ENCODE results near the gene IGFLR1.
"Not testable (repeated sequence)": the region's sequence is repeated elsewhere in the genome, so short reads cannot be mapped to it uniquely, and the experiment has no call there.

IGFLR1 gene

DNA sequence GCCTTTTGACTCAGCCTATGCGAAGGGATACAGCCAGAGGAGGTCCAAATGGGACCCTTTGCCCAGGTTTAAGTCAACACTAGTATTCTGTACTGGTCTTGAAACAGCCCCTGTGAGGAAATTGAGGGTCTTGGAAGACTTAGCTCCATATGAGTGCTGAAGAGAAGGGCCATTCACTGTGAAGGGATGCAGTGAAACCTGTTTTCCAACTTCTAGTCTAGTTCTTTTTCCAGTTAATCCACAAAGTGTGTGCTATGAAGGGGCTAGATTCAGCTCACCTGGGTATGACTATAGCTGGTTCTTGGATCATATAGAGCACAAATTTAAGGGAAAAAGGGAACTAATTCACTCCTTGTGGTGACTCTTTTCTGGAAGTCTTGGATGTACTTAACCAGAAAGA lies 33.9 kb downstream of the IGFLR1 start:
- no peak for DNase-seq (ENCODE audit: low read depth in 3 of 3)

- DNase-seq (ENCODE audit: low read depth in 3 of 3) = no peak
These were observed 38.0 kb downstream of the IGFLR1 start, which contains the start of gene ZBTB32 for GRCh38 chr19:35704218-35704617. ZBTB32 (plus strand) TSS chr19:35704558; CDS start chr19:35714627, 10,069 bp downstream.

GRCh38 chr19:35703343-35703742 lies 38.9 kb downstream of the IGFLR1 start:
- no peak for DNase-seq (ENCODE audit: low read depth in 3 of 3)

DNA sequence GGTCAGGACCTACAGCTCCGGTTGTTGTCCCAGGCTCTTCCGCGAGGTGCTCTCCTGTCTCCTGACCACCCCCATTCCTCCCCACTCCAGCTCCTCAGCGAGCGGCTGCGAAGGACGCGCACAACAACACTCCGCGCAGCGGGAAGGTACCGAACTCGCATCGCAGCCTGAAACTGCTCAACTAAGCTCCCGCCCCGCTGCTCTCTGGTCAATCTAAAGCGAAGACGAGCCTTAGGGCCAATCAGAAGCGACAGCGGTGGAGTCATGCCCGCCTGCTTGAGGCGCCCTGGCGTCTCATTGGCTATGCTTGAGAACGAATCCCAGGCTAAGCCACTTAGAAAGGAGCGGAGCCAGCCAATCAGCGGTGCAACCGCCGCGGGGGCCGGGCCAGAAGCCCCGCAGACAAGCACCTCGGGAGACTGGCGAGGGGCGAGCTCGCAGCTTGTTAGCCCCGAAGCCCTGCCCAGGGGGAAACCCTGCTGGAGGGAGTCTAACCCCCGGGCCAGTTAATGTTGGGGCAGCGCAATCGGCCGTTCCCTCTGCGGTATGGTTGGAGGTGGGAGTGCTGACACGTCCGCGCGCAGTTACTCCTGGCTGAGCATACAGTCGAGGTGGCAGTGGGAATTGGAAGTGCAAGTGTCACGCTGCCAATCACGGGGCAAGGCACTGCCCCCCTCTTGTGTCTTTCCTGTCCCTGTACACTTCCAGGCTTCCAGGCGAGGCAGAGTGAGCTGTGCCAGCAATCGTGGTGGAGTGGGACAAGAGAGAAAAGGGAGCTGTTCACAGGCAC lies 39.8 kb downstream of the IGFLR1 start:
- peak; percentile 83 to 93 (median 89) for DNase-seq (ENCODE audit: low read depth in 3 of 3)

- no peak for DNase-seq (ENCODE audit: low read depth in 3 of 3)
These were observed 45.4 kb downstream of the IGFLR1 start for GRCh38 chr19:35696835-35697234.

DNA sequence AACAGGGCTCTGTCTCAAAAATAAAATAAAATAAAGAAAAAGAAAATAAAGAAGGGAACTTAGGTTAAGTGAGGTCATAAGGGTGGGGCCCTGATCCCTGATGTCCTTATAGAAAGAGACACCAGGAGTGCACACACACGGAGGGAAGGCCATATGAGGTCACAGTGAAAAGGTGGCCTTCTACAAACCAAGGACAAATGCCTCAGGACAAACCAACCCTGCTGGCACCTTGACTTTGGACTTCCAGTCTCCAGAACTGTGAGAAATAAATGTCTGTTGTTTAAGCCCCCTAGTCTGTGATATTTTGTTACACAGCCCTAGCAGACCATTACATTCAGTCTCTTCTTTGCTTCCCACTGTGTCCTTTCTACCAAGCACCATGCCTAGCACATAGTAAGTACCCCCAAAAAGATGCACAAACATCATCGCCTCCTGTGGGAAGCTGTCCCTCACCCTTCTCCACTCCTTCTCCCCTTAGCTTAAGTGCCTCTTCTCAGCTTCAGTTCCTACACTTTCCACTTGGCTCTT lies 46.3 kb downstream of the IGFLR1 start:
- DNase-seq (ENCODE audit: low read depth in 3 of 3) = no peak

DNA sequence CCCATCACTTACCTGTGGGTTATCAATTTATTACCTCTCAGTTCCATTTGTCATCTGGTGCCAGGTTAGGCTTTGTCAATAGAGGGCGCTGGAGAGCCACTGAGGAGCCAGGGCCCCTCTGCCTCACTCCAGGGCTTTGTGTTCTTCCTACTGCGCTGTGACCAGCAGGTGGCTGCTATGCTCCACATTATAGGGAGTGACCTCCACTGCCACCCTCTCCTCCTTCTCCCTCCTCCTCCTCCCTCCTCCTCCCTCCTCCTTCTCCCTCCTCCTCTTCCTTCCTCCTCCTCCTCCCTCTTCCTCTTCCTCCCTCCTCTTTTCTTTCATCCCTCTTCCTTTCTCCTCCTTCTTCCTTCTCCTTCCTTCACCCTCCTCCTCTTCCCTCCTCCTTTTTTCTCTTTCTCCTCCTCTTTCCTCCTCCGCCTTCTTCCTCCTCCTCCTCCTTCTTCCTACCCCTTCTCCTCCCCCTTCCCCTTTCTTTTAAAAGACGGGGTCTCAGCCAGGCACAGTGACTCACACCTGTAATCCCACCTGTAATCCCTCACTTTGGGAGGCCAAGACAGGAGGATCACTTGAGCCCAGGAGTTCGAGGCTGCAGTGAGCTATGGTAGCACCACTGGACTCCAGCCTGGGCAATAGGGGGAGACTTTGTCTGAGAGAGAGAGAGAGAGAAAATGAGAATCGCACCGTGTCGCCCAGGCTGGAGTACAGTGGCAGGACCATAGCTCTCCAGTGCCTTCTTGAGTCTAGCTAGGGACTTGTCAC lies 48.2 kb downstream of the IGFLR1 start:
- peak; percentile 85 to 90 (median 87) for DNase-seq (ENCODE audit: low read depth in 3 of 3)

- DNase-seq (ENCODE audit: low read depth in 3 of 3) = no peak
These were observed 48.8 kb downstream of the IGFLR1 start for GRCh38 chr19:35693422-35693821.

DNA sequence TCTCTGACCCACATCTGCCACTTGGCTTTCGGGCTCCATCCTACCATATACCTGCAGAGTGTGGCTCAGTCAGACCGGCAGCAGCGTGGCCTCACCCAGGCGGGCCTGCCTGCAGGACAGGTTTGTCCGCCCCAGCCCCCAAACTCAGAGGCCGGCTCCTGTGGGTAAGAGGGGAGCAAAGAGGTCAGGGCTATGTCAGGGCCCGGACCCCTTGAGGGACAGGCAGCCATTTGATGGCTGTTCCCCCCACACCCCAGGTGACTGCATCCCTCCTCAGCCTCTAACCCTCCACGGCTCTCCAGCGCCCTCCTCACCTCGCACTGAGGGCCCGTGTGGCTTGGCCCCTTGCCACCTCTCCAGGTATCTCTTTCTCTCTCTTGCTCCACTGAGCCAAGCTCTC lies 50.2 kb downstream of the IGFLR1 start:
- DNase-seq (ENCODE audit: low read depth in 3 of 3) = no peak

- DNase-seq (ENCODE audit: low read depth in 3 of 3) = not testable (repeated sequence)
These were observed 51.1 kb downstream of the IGFLR1 start for GRCh38 chr19:35691106-35691505.

GRCh38 chr19:35689836-35690235 lies 52.4 kb downstream of the IGFLR1 start:
- no peak for DNase-seq (ENCODE audit: low read depth in 3 of 3)

Measured in stimulated activated CD4-positive, alpha-beta T cell treated with anti-CD3 and anti-CD28 coated beads, TNF-alpha, amount 100 ng/mL, for 48 hours (primary cell).